IPS DF 4.7 (cell line): ENCODE measurements around the gene FAF1.

Experiments
- DNase-seq: peaks from one replicate; pipeline ENCODE4 v3.0.0-alpha.2; 2013; ENCODE audit warnings: low spot score; ENCODE audit errors: extremely low read depth

The FAF1 gene

GRCh38 chr1:50497007-50497406 is 463.1 kb downstream of the FAF1 start:
- no peak for DNase-seq

- DNase-seq: no peak
Measured at GRCh38 chr1:50493710-50494109, 466.4 kb downstream of the FAF1 start.

- no peak for DNase-seq
Measured at GRCh38 chr1:50492142-50492541, 467.9 kb downstream of the FAF1 start.

GRCh38 chr1:50491142-50491541 is 468.9 kb downstream of the FAF1 start:
- no peak for DNase-seq

GRCh38 chr1:50490640-50491039 is 469.4 kb downstream of the FAF1 start:
- no peak for DNase-seq

GRCh38 chr1:50488876-50489275 is 471.2 kb downstream of the FAF1 start:
- DNase-seq: no peak

GRCh38 chr1:50488356-50488755 is 471.7 kb downstream of the FAF1 start:
- no peak for DNase-seq

- DNase-seq: no peak
Measured at GRCh38 chr1:50487725-50488124, 472.3 kb downstream of the FAF1 start.

GRCh38 chr1:50481142-50481736 is 478.8 kb downstream of the FAF1 start:
- DNase-seq: no peak

GRCh38 chr1:50476800-50477199 is 483.3 kb downstream of the FAF1 start:
- DNase-seq: no peak

- no peak for DNase-seq
Measured at GRCh38 chr1:50474859-50475809, 484.9 kb downstream of the FAF1 start.

GRCh38 chr1:50473513-50473912 is 486.6 kb downstream of the FAF1 start:
- DNase-seq: no peak

GRCh38 chr1:50471967-50472366 is 488.1 kb downstream of the FAF1 start:
- DNase-seq: no peak

GRCh38 chr1:50462964-50463363 is 497.1 kb downstream of the FAF1 start:
- no peak for DNase-seq

GRCh38 chr1:50458507-50458906 is 501.6 kb downstream of the FAF1 start:
- no peak for DNase-seq

GRCh38 chr1:50454911-50455310 is 505.2 kb downstream of the FAF1 start:
- DNase-seq: no peak

GRCh38 chr1:50453266-50453665 is 506.8 kb downstream of the FAF1 start:
- no peak for DNase-seq

GRCh38 chr1:50452700-50453099 is 507.4 kb downstream of the FAF1 start:
- no peak for DNase-seq

GRCh38 chr1:50450861-50451653 is 509.0 kb downstream of the FAF1 start:
- no peak for DNase-seq

- no peak for DNase-seq
Measured at GRCh38 chr1:50447961-50448360, 512.1 kb downstream of the FAF1 start.

- no peak for DNase-seq
Measured at GRCh38 chr1:50441183-50441582, 518.9 kb downstream of the FAF1 start.

GRCh38 chr1:50438945-50439344 is 521.1 kb downstream of the FAF1 start:
- DNase-seq: no peak
